Smooth muscle cell (in vitro differentiated cells): Measurements from ENCODE around the gene NEDD4L. TPM values are rescaled to one million over a fixed set of nuclear protein-coding genes. Genes with fewer than 3 reads are reported as not detected.

Experiments
- DNase-seq: peaks from one replicate; lab custom pipeline; 2025; ENCODE audit not compliant: unreplicated experiment; lab: John Stamatoyannopoulos, UW
- H2AFZ ChIP-seq: fragments of 200-600 bp; sonication (generic); 2 replicates; pipeline ENCODE4 v1.6.0; 2016; ENCODE audit warnings: antibody characterized with exemption, low read depth, mild to moderate bottlenecking
- H3F3A ChIP-seq: fragments of 200-600 bp; sonication (generic); 2 replicates; pipeline ENCODE4 v1.6.0; 2017; ENCODE audit warnings: antibody characterized with exemption, low read depth
- H3K27ac ChIP-seq: fragments of 200-600 bp; sonication (generic); 2 replicates; pipeline ENCODE4 v1.5.1; 2016; ENCODE audit warnings: low read depth, mild to moderate bottlenecking
- H3K27me3 ChIP-seq: fragments of 200-600 bp; sonication (generic); 2 replicates; pipeline ENCODE4 v1.6.1; 2016; ENCODE audit warnings: low read depth, mild to moderate bottlenecking
- H3K36me3 ChIP-seq: fragments of 200-600 bp; sonication (generic); 2 replicates; pipeline ENCODE4 v1.5.1; 2016; ENCODE audit warnings: low read depth
- H3K4me1 ChIP-seq: fragments of 200-600 bp; sonication (generic); 2 replicates; pipeline ENCODE4 v1.5.1; 2016; ENCODE audit warnings: low read depth
- H3K4me2 ChIP-seq: fragments of 200-600 bp; sonication (generic); 2 replicates; pipeline ENCODE4 v1.6.0; 2016; ENCODE audit warnings: mild to moderate bottlenecking
- H3K4me3 ChIP-seq: fragments of 200-600 bp; sonication (generic); 2 replicates; pipeline ENCODE4 v1.5.1; 2016; ENCODE audit warnings: mild to moderate bottlenecking
- H3K79me2 ChIP-seq: fragments of 200-600 bp; sonication (generic); 2 replicates; pipeline ENCODE4 v1.6.0; 2016; ENCODE audit warnings: low read depth, mild to moderate bottlenecking
- H3K9ac ChIP-seq: fragments of 200-600 bp; sonication (generic); 2 replicates; pipeline ENCODE4 v1.6.0; 2016; ENCODE audit warnings: low read depth
- H3K9me3 ChIP-seq: fragments of 200-600 bp; sonication (generic); replicated peaks from 2 replicates; pipeline ENCODE4 v1.5.1; 2016; ENCODE audit warnings: low read depth
- H4K20me1 ChIP-seq: fragments of 200-600 bp; sonication (generic); 2 replicates; pipeline ENCODE4 v1.6.0; 2016; ENCODE audit warnings: low read depth
- WGBS: methylation state at CpG from one replicate; pipeline ENCODE4 v1.1.7; 2016; ENCODE audit warnings: low lambda C conversion rate; 5-methylcytosine and 5-hydroxymethylcytosine counted together
- polyA plus RNA-seq: library from polyadenylated mRNA; unstranded; fragments of >200 nt; fragmentation: Nextera tagmentation; extraction: Ambion mirVana; gene quantifications from 2 replicates; pipeline ENCODE4 v1.2.1, GENCODE V29; 2016
- total RNA-seq: library from RNA; depleted of rRNA; stranded (reverse); fragments of >200 nt; gene quantifications from 2 replicates; pipeline ENCODE4 v1.2.3, GENCODE V29; 2014
- TF ChIP-seq, protein P1 (sequence below): fragments of 200-600 bp; sonication (generic); IDR thresholded peaks from 2 replicates; pipeline ENCODE4 v1.5.1; 2017; ENCODE audit warnings: borderline replicate concordance, mild to moderate bottlenecking, antibody characterized with exemption; ENCODE audit not compliant: insufficient read depth, poor library complexity, severe bottlenecking

NEDD4L gene
- total and polyA plus RNA-seq, 2 experiments from 2014 or later = 8.7 to 41.3 TPM

DNA sequence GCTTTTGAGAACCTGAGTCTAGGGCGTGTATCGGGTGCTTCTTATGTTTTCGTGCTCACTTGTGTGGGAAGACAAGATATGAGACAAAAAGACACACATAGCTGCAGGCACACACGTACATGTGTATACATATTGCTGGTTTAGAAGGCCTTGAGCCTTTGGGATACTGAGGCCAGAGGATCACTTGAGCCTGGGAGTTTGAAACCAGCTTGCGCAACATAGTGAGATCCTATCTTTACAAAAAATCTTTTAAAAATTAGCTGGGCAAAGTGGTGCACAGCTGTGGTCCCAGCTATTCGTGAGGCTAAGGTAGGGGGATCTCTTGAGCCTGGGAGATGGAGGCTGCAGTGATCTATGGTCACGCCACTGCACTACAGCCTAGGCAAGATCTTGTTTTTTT lies 18.8 kb upstream of the NEDD4L start:
- Histone ChIP-seq H2AFZ (no peak overlapping the region), H3K36me3 (no peaks in the 10 kb centered on the region), H3K9me3 (no peaks in the 10 kb centered on the region), H3F3A (peaks cover 8% of the 10 kb centered on the region), H3K79me2 (no peaks in the 10 kb centered on the region), H3K27me3 (peaks cover 16% of the 10 kb centered on the region), H3K27ac (no peak overlapping the region), H3K4me1 (peaks cover 24% of the 10 kb centered on the region), H3K4me3 (no peak overlapping the region), H3K9ac (no peak overlapping the region), H4K20me1 (no peaks in the 10 kb centered on the region), H3K4me2 (no peak overlapping the region)
- no peak for DNase-seq
- 75% methylated on average over 7 of the region's 7 CpGs for WGBS
- TF ChIP-seq, protein P1, sequence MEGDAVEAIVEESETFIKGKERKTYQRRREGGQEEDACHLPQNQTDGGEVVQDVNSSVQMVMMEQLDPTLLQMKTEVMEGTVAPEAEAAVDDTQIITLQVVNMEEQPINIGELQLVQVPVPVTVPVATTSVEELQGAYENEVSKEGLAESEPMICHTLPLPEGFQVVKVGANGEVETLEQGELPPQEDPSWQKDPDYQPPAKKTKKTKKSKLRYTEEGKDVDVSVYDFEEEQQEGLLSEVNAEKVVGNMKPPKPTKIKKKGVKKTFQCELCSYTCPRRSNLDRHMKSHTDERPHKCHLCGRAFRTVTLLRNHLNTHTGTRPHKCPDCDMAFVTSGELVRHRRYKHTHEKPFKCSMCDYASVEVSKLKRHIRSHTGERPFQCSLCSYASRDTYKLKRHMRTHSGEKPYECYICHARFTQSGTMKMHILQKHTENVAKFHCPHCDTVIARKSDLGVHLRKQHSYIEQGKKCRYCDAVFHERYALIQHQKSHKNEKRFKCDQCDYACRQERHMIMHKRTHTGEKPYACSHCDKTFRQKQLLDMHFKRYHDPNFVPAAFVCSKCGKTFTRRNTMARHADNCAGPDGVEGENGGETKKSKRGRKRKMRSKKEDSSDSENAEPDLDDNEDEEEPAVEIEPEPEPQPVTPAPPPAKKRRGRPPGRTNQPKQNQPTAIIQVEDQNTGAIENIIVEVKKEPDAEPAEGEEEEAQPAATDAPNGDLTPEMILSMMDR = no peak

DNA sequence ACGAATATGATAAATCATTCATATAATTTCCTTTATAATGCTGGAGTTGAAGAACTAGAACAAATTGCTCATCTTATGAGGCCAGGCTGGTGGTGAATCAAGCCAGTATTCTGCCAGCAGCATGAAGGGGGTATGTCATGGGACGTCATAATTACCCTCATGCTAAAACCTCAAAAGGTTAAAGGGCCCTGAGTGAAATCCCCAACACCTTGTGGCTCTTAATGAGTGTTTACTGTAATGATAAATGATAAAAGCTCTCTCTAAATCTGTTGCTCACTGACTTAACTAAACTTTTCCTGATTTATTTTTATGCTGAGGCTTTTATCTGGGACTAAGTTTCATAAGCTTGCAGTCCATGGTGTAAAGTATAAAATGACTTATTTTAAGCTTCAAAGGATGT lies 18.3 kb upstream of the NEDD4L start:
- WGBS = 41% methylated on average over 2 of the region's 2 CpGs
- Histone ChIP-seq H2AFZ (no peak overlapping the region), H3F3A (peaks cover 8% of the 10 kb centered on the region), H3K4me1 (peaks cover 24% of the 10 kb centered on the region), H3K4me2 (no peak overlapping the region), H4K20me1 (no peaks in the 10 kb centered on the region), H3K36me3 (no peaks in the 10 kb centered on the region), H3K27me3 (peaks cover 16% of the 10 kb centered on the region), H3K9ac (no peak overlapping the region), H3K4me3 (no peak overlapping the region), H3K79me2 (no peaks in the 10 kb centered on the region), H3K9me3 (no peaks in the 10 kb centered on the region), H3K27ac (peak overlapping the region; percentile 19)
- DNase-seq = no peak
- TF ChIP-seq, protein P1 = no peak

DNA sequence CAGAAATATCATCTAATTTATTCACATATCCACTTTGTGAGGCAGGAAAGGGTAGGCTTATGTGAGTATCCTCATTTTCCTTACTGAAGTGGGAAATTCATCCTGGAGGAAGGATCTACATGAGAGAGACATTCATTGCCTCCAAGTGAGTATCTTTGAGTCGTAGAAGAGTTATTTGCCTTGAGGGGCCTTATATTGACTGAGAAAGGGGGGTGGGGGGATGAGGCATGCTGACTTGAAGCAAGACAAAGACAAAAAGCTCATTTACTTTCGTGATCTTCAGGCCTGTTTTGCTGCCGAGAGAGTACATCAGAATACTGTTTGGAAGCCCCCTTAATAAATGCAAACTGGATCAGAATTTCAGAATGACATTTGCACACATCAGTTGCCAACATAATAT lies 17.6 kb upstream of the NEDD4L start:
- peaks cover 16% of the 10 kb centered on the region for H3K27me3 ChIP-seq

DNA sequence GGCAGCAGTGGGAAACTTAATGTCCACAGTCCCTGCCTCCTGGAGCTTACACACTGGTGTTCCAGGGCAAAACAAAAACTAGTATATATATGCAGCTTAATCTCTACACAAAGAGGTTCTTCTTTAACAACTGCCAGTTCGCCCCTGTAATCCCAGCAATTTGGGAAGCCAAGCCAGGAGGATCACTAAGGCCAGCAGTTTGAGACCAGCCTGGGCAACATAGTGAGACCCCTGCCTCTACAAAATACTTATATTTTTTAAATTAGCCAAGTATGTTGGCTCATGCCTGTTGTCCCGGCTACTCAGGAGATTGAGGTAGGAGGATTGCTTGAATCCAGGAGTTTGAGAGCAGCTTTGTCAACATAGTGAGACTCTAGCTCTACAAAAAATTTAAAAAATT lies 17.2 kb upstream of the NEDD4L start:
- H3K9me3 ChIP-seq = no peaks in the 10 kb centered on the region
- H3K36me3 ChIP-seq = no peaks in the 10 kb centered on the region
- 52% methylated on average over 2 of the region's 2 CpGs for WGBS
- H3K9ac ChIP-seq = no peak overlapping the region
- no peaks in the 10 kb centered on the region for H4K20me1 ChIP-seq
- peaks cover 16% of the 10 kb centered on the region for H3K27me3 ChIP-seq
- no peak overlapping the region for H3K4me3 ChIP-seq
- no peak overlapping the region for H3K27ac ChIP-seq
- peaks cover 8% of the 10 kb centered on the region for H3F3A ChIP-seq
- H3K4me1 ChIP-seq = peaks cover 24% of the 10 kb centered on the region
- H3K79me2 ChIP-seq = no peaks in the 10 kb centered on the region
- no peak overlapping the region for H3K4me2 ChIP-seq
- H2AFZ ChIP-seq = no peak overlapping the region
- DNase-seq = no peak
- TF ChIP-seq, protein P1 = no peak

More for the DNA sequence above, 17.6 kb upstream of the NEDD4L start:
- Histone ChIP-seq H3K4me1 (peaks cover 24% of the 10 kb centered on the region), H3K4me3 (no peak overlapping the region), H3K27ac (peak overlapping the region; percentile 19), H3K36me3 (no peaks in the 10 kb centered on the region), H3F3A (peaks cover 8% of the 10 kb centered on the region), H3K4me2 (no peak overlapping the region), H4K20me1 (no peaks in the 10 kb centered on the region), H3K79me2 (no peaks in the 10 kb centered on the region), H2AFZ (no peak overlapping the region), H3K9ac (no peak overlapping the region), H3K9me3 (no peaks in the 10 kb centered on the region)
- TF ChIP-seq, protein P1 = no peak
- WGBS = 45% methylated on average over 3 of the region's 3 CpGs
- no peak for DNase-seq
